ENCODE results near the gene FUZ. TPM values are rescaled to one million over a fixed set of nuclear protein-coding genes. Genes with fewer than 3 reads are reported as not detected.

FUZ gene
- total and polyA plus RNA-seq, 4 donors = 3.8 to 12.5 (median 7.0) TPM

DNA sequence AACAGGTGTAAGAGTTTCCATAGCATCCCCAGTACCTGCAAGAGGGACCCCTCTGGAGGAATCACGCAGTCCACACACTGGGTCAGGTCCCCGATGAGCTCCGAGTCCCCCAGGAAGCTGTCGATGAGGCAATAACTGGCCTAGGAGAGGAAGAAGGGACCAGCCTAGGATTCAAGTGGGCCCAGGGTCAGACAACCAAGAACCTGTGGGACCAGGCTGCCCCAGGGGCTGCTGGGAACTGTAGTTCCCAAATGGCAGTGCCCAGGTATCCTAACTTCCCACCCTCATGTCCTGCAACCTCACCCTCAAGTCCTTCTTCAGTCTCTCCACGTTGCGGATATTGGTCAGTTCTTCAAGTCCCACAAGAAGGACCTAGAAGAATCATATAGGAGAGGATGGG, 1.8 kb downstream of the FUZ start:
- no peak for DNase-seq (ENCODE audit: low spot score)
- no peak overlapping the region for H3K27ac ChIP-seq (ENCODE audit: low read depth in 1 of 2, low read length in 2 of 2)
- 98% methylated on average over 6 of the region's 6 CpGs for WGBS

More for the DNA sequence above, 1.8 kb downstream of the FUZ start:
- Histone ChIP-seq H3K4me1 (ENCODE audit: control insufficient read depth in 4 of 4, insufficient read depth in 4 of 4, low read length in 3 of 4) (peaks cover 1 to 27% (median 16%) of the 10 kb centered on the region in 4 donors), H3K4me3 (ENCODE audit: low read depth in 1 of 3, low read length in 3 of 3) (no peak overlapping the region), H3K36me3 (ENCODE audit: control insufficient read depth in 4 of 4, insufficient read depth in 3 of 4, low read depth in 1 of 4, low read length in 3 of 4) (peaks cover 0 to 6% (median 2%) of the 10 kb centered on the region in 4 donors), H3K9me3 (ENCODE audit: control insufficient read depth in 4 of 4, low read length in 3 of 4) (no peaks in the 10 kb centered on the region), H3K27me3 (ENCODE audit: control insufficient read depth in 4 of 4, insufficient read depth in 4 of 4, low read length in 3 of 4) (no peaks in the 10 kb centered on the region), H3K9ac (ENCODE audit: low read depth in 1 of 2, low read length in 2 of 2) (no peak overlapping the region)
- no peak for TF ChIP-seq RXRA (IDR thresholded peaks at IDR 0.05)
- TF ChIP-seq JUND (IDR thresholded peaks at IDR 0.05) = no peak
- TF ChIP-seq YY1 (IDR thresholded peaks at IDR 0.05) = no peak
- TF ChIP-seq RAD21 (IDR thresholded peaks at IDR 0.05) = no peak
- TF ChIP-seq FOXA2 (IDR thresholded peaks at IDR 0.05) = no peak
- no peak for TF ChIP-seq FOXA1 (IDR thresholded peaks at IDR 0.05)
- TF ChIP-seq, protein P1, sequence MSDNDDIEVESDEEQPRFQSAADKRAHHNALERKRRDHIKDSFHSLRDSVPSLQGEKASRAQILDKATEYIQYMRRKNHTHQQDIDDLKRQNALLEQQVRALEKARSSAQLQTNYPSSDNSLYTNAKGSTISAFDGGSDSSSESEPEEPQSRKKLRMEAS (IDR thresholded peaks at IDR 0.05) = no peak
- no peak for TF ChIP-seq GABPA (IDR thresholded peaks at IDR 0.05 in 1 of 2, conservative IDR thresholded peaks at IDR 0.05 in 1 of 2)
- no peak for TF ChIP-seq TAF1 (conservative IDR thresholded peaks at IDR 0.05)
- TF ChIP-seq, protein P2, sequence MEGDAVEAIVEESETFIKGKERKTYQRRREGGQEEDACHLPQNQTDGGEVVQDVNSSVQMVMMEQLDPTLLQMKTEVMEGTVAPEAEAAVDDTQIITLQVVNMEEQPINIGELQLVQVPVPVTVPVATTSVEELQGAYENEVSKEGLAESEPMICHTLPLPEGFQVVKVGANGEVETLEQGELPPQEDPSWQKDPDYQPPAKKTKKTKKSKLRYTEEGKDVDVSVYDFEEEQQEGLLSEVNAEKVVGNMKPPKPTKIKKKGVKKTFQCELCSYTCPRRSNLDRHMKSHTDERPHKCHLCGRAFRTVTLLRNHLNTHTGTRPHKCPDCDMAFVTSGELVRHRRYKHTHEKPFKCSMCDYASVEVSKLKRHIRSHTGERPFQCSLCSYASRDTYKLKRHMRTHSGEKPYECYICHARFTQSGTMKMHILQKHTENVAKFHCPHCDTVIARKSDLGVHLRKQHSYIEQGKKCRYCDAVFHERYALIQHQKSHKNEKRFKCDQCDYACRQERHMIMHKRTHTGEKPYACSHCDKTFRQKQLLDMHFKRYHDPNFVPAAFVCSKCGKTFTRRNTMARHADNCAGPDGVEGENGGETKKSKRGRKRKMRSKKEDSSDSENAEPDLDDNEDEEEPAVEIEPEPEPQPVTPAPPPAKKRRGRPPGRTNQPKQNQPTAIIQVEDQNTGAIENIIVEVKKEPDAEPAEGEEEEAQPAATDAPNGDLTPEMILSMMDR (IDR thresholded peaks at IDR 0.05; ENCODE audit: low read depth, low read length, missing input control) = no peak
- no peak for TF ChIP-seq EGR1 (IDR thresholded peaks at IDR 0.05; ENCODE audit: low read depth in 2 of 2)
- TF ChIP-seq, protein P3, sequence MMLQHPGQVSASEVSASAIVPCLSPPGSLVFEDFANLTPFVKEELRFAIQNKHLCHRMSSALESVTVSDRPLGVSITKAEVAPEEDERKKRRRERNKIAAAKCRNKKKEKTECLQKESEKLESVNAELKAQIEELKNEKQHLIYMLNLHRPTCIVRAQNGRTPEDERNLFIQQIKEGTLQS (IDR thresholded peaks at IDR 0.05) = no peak
- no peak for TF ChIP-seq NR2F2 (IDR thresholded peaks at IDR 0.05)
- TF ChIP-seq, protein P4, sequence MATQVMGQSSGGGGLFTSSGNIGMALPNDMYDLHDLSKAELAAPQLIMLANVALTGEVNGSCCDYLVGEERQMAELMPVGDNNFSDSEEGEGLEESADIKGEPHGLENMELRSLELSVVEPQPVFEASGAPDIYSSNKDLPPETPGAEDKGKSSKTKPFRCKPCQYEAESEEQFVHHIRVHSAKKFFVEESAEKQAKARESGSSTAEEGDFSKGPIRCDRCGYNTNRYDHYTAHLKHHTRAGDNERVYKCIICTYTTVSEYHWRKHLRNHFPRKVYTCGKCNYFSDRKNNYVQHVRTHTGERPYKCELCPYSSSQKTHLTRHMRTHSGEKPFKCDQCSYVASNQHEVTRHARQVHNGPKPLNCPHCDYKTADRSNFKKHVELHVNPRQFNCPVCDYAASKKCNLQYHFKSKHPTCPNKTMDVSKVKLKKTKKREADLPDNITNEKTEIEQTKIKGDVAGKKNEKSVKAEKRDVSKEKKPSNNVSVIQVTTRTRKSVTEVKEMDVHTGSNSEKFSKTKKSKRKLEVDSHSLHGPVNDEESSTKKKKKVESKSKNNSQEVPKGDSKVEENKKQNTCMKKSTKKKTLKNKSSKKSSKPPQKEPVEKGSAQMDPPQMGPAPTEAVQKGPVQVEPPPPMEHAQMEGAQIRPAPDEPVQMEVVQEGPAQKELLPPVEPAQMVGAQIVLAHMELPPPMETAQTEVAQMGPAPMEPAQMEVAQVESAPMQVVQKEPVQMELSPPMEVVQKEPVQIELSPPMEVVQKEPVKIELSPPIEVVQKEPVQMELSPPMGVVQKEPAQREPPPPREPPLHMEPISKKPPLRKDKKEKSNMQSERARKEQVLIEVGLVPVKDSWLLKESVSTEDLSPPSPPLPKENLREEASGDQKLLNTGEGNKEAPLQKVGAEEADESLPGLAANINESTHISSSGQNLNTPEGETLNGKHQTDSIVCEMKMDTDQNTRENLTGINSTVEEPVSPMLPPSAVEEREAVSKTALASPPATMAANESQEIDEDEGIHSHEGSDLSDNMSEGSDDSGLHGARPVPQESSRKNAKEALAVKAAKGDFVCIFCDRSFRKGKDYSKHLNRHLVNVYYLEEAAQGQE (IDR thresholded peaks at IDR 0.05) = no peak
- TF ChIP-seq, protein P5, sequence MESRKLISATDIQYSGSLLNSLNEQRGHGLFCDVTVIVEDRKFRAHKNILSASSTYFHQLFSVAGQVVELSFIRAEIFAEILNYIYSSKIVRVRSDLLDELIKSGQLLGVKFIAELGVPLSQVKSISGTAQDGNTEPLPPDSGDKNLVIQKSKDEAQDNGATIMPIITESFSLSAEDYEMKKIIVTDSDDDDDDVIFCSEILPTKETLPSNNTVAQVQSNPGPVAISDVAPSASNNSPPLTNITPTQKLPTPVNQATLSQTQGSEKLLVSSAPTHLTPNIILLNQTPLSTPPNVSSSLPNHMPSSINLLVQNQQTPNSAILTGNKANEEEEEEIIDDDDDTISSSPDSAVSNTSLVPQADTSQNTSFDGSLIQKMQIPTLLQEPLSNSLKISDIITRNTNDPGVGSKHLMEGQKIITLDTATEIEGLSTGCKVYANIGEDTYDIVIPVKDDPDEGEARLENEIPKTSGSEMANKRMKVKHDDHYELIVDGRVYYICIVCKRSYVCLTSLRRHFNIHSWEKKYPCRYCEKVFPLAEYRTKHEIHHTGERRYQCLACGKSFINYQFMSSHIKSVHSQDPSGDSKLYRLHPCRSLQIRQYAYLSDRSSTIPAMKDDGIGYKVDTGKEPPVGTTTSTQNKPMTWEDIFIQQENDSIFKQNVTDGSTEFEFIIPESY (IDR thresholded peaks at IDR 0.05) = no peak
- TF ChIP-seq SP1 (IDR thresholded peaks at IDR 0.05) = no peak

Measured in liver (tissue), 9 donors.